Esophagus muscularis mucosa (tissue), 4 donors: ENCODE data around the gene LRP3. TPM values are rescaled to one million over a fixed set of nuclear protein-coding genes. Genes with fewer than 3 reads are reported as not detected.
A peak's percentile ranks its signal among the peaks of the same experiment; 100 is the strongest.

Experiments
- DNase-seq: peaks from one replicate; pipeline ENCODE4 v3.0.0-alpha.2; 2017; ENCODE audit errors: extremely low spot score
- H3K27ac ChIP-seq, 4 donors: fragments of 200-600 bp; sonication (generic); replicated peaks in 1 of 4; 1 replicate in 3 of 4; 2 replicates in 1 of 4; pipeline ENCODE4 v1.5.1; 2016 to 2019; ENCODE audit warnings: mild to moderate bottlenecking in 1 of 4
- H3K27me3 ChIP-seq, 4 donors: fragments of 200-600 bp; sonication (generic); one replicate each; pipeline versions ENCODE4 v1.5.1 to v1.6.0; 2016 to 2019
- H3K36me3 ChIP-seq, 4 donors: fragments of 200-600 bp; sonication (generic); one replicate each; pipeline ENCODE4 v1.5.1; 2016 to 2019
- H3K4me1 ChIP-seq, 4 donors: fragments of 200-600 bp; sonication (generic); one replicate each; pipeline ENCODE4 v1.5.1; 2016 to 2019
- H3K4me3 ChIP-seq, 4 donors: fragments of 200-600 bp; sonication (generic); 1 replicate in 2 of 4; 2 replicates in 2 of 4; pipeline ENCODE4 v1.5.1; 2016 to 2019; ENCODE audit warnings: mild to moderate bottlenecking in 4 of 4, moderate library complexity in 1 of 4
- H3K9me3 ChIP-seq, 4 donors: fragments of 200-600 bp; sonication (generic); 1 replicate in 3 of 4; 2 replicates in 1 of 4; pipeline ENCODE4 v1.5.1; 2016 to 2019
- EP300 ChIP-seq: sonication (generic); formaldehyde crosslinking; IDR thresholded peaks from one replicate; pipeline ENCODE4 v1.6.1; 2017; ENCODE audit warnings: antibody characterized with exemption
- POLR2A ChIP-seq: fragments of 450-650 bp; IDR thresholded peaks from one replicate; pipeline ENCODE4 v1.6.1; 2017; ENCODE audit warnings: antibody characterized with exemption, moderate library complexity, mild to moderate bottlenecking, low read depth
- POLR2AphosphoS5 ChIP-seq, 2 donors: sonication (generic); formaldehyde crosslinking; IDR thresholded peaks; one replicate each; pipeline ENCODE4 v1.6.1; 2017; ENCODE audit warnings: antibody characterized with exemption in 2 of 2
- WGBS: methylation state at CpG from one replicate; pipeline ENCODE4 v1.1.5; 2018; 5-methylcytosine and 5-hydroxymethylcytosine counted together
- intact Hi-C: fragments of 100-400 bp; cut with DNase I; formaldehyde crosslinking; loops from one replicate; pipeline ENCODE4 v1.15.1; 2023
- total RNA-seq, 4 donors: library from RNA; depleted of rRNA; stranded (reverse); fragments of >200 nt; gene quantifications; one replicate each; pipeline versions ENCODE4 v1.1.0 to v1.2.1, GENCODE V29; 2016
- TF ChIP-seq, protein P1 (sequence below), 3 experiments: fragments of 200-600 bp in 2 of 3; fragments of 450-650 bp in 1 of 3; sonication (generic) in 2 of 3; IDR thresholded peaks; one replicate each; pipeline ENCODE4 v1.5.1; 2017 to 2019; ENCODE audit warnings: antibody characterized with exemption in 3 of 3, mild to moderate bottlenecking in 2 of 3, moderate library complexity in 1 of 3

The LRP3 gene
- total RNA-seq, 4 donors from 2014 or later = 34.5 to 76.7 (median 62.6) TPM

DNA sequence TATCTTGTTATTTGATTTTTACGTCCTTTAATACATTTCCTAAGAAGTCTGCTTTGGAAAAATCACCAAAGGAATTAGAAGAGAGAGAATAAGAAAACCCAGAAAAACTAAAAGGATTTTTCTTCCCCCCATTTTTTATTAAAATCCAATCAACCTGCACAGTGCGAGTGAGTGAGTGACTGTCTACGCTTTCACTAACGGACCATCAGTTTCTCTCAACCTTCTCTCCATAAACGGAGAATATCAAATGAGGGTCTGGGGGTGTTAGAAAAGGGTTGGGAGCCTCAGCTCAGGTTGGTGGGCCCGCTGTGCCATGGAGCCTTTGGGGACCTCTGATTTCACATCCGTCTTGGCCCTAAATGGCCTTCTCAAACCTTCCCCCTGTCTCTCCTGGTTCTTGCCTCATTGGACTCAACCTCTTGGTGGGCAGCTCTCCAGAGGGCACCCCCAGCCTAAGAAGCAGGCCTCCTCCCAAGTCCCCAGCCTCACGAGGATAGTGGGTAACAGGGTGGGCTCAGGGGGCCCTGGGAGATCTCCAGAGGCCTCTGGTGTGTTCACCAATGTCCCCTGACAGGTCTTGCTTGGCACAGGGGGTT is 763 bp upstream of the LRP3 start:
- H3K4me1 ChIP-seq = peaks cover 14 to 27% (median 18%) of the 10 kb centered on the region in 4 donors
- intact Hi-C loops = no loop called here
- no peak for TF ChIP-seq POLR2A
- no peak for TF ChIP-seq EP300
- TF ChIP-seq POLR2AphosphoS5 (IDR thresholded peaks at IDR 0.05) = no peak
- TF ChIP-seq, protein P1, sequence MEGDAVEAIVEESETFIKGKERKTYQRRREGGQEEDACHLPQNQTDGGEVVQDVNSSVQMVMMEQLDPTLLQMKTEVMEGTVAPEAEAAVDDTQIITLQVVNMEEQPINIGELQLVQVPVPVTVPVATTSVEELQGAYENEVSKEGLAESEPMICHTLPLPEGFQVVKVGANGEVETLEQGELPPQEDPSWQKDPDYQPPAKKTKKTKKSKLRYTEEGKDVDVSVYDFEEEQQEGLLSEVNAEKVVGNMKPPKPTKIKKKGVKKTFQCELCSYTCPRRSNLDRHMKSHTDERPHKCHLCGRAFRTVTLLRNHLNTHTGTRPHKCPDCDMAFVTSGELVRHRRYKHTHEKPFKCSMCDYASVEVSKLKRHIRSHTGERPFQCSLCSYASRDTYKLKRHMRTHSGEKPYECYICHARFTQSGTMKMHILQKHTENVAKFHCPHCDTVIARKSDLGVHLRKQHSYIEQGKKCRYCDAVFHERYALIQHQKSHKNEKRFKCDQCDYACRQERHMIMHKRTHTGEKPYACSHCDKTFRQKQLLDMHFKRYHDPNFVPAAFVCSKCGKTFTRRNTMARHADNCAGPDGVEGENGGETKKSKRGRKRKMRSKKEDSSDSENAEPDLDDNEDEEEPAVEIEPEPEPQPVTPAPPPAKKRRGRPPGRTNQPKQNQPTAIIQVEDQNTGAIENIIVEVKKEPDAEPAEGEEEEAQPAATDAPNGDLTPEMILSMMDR (IDR thresholded peaks at IDR 0.05) = no peak
- peak overlapping the region in 2 of 4 donors; percentile 18 to 49 for H3K27ac ChIP-seq
- peak overlapping the region; percentile 76 to 86 (median 80) for H3K4me3 ChIP-seq
- peak; percentile 88 for DNase-seq
- H3K9me3 ChIP-seq = no peaks in the 10 kb centered on the region
- no peaks in the 10 kb centered on the region for H3K27me3 ChIP-seq
- WGBS = 86% methylated on average over 7 of the region's 8 CpGs
- H3K36me3 ChIP-seq = peaks cover 0 to 16% (median 8%) of the 10 kb centered on the region in 4 donors

DNA sequence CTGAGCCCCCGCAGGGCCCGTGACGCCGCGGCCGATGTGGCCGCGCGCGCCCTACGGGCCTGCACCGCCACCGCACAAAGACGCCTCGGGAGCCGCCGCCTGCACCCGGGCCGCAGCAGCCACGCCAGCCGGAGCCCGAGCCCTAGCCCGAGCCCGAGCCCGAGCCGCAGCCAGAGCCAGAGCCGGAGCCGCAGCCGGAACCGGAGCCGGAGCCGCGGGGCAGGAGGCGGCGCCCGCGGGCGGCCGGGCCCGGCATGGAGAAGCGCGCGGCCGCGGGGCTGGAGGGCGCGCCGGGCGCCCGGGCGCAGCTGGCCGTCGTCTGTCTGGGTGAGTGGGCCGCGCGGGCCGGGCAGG is 379 bp downstream of the LRP3 start:
- Histone ChIP-seq H3K27me3 (no peaks in the 10 kb centered on the region), H3K4me1 (peaks cover 14 to 27% (median 18%) of the 10 kb centered on the region in 4 donors), H3K36me3 (peaks cover 0 to 26% (median 16%) of the 10 kb centered on the region in 4 donors), H3K4me3 (peak overlapping the region; percentile 76 to 86 (median 80)), H3K27ac (peak overlapping the region; percentile 64 to 77 (median 72)), H3K9me3 (no peaks in the 10 kb centered on the region)
- intact Hi-C loops = no loop called here
- TF ChIP-seq POLR2AphosphoS5 (IDR thresholded peaks at IDR 0.05) (no peak), EP300 (no peak), POLR2A (no peak)
- TF ChIP-seq, protein P1 (IDR thresholded peaks at IDR 0.05) = no peak
- no CpG with 5 or more reads among the region's 57 CpGs for WGBS
- no peak for DNase-seq

DNA sequence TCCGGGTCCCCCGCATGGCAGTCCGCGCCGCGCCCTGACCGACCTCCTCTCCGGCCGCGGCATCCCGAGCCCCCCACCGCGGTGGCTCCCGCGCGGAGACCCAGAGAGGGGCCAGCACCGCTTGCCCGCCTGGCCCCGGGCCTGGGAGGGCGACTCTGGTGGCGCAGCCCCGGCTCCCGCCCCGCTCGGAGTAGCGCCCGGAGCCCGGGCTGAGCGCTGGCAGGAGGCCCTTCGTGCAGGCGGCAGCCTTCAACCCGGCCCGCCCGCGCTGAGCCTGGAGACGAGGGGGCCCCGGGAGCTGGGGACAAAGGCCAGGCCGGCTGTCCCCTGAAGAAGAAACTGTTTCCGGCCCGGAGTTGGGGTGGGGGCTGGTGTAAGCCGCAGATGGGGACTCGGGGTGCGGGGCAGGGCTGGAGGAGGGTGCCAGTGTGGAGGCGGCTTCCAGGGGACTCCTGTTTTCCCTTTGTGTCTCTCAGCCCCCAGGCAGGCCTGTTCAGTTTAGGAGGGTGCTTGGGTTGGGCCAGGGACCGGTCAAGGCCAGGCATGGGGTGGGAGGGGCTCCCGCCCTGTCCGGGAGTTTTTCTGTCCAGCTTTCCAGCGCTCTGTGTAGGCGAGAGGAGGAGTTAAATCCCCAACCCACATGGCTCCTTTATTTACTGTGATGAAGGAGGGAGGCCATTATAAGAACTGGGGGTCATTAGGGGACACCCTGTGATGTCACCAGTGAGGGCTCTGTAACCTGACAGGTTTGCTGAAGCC is 935 bp downstream of the LRP3 start:
- DNase-seq = no peak
- peaks cover 14 to 27% (median 18%) of the 10 kb centered on the region in 4 donors for H3K4me1 ChIP-seq
- intact Hi-C loops = no loop called here
- peak overlapping the region; percentile 64 to 77 (median 72) for H3K27ac ChIP-seq
- H3K4me3 ChIP-seq = peak overlapping the region; percentile 76 to 86 (median 80)
- TF ChIP-seq POLR2AphosphoS5 (IDR thresholded peaks at IDR 0.05) (no peak), POLR2A (no peak), EP300 (no peak)
- TF ChIP-seq, protein P1 (IDR thresholded peaks at IDR 0.05) = no peak
- peaks cover 0 to 27% (median 18%) of the 10 kb centered on the region in 4 donors for H3K36me3 ChIP-seq
- WGBS = 6% methylated on average over 6 of the region's 49 CpGs
- H3K27me3 ChIP-seq = no peaks in the 10 kb centered on the region
- no peaks in the 10 kb centered on the region for H3K9me3 ChIP-seq

DNA sequence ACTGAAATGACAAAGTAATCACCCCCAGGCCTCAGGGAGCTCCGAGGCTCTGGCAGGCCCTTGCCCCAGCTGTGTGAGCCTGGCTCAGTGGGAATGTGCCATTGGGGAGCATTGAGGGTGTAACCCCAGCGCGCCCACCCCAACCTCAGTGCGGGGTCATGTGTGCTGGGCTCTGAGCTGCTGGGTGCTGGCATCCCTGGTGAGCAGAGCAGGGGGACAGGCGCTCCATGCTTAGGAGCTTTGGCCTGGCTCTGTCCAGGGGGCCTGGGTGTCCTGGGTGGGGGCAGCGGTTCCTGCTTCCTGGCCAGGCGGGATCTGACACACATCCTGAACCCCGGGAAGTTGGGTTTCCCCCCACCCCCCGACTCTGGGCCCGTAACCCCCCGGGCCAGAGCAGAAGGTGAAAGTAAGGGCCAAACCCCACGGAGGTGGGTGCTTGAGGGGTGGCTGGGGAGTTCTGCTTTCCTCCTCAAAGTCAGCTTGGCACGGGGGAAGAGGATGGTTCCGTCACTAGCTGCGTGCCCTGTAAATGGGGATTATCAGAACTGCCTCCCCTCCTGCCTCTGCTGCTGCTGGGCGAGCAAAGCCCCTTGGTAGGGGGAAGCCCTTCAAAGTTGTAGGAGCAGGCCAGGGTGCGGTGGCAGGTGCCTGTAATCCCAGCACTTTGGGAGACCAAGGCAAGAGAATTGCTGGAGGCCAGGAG is 1.7 kb downstream of the LRP3 start:
- intact Hi-C loops = no loop called here
- 77% methylated on average over 7 of the region's 17 CpGs for WGBS
- TF ChIP-seq POLR2AphosphoS5 (IDR thresholded peaks at IDR 0.05) (no peak), POLR2A (no peak)
- TF ChIP-seq, protein P1 (IDR thresholded peaks at IDR 0.05) = no peak
- Histone ChIP-seq H3K36me3 (peaks cover 0 to 27% (median 18%) of the 10 kb centered on the region in 4 donors), H3K4me3 (peak overlapping the region; percentile 76 to 86 (median 80)), H3K27ac (peak overlapping the region in 3 of 4 donors; percentile 64 to 77 (median 74)), H3K9me3 (no peaks in the 10 kb centered on the region), H3K4me1 (peaks cover 14 to 27% (median 18%) of the 10 kb centered on the region in 4 donors), H3K27me3 (no peaks in the 10 kb centered on the region)
- no peak for DNase-seq
